HG02981 (cell line): ENCODE data around the gene ZNF664.

Source experiments
- ATAC-seq: cut with Tn5 transposase; IDR thresholded peaks from one replicate; pipeline ENCODE4 v1.9.1; 2021; ENCODE audit warnings: mild to moderate bottlenecking, moderate library complexity; ENCODE audit not compliant: unreplicated experiment

ZNF664 gene

GRCh38 chr12:124055066-124055465, 82.1 kb downstream of the ZNF664 start:
- ATAC-seq, result no peak

DNA sequence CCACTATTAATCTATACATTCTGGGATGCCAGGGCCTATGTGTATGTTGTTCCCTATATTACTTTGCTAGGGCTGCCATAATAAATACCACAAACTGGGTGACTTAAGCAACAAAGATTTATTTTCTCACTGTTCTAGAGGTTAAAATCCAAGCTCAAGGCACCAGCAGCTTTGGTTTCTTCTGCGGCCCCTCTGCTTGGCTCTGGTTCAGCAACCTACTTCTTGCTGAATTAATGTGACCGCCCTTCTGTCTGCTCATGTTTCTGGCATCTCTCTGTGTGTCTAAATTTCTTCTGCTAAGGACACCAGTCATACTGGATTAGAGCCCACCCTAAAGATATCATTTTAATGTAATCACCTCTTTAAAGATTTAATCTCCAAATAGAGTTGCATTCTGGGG, 84.7 kb downstream of the ZNF664 start:
- no peak for ATAC-seq

GRCh38 chr12:124059752-124060151, 86.7 kb downstream of the ZNF664 start:
- ATAC-seq, result no peak
